SU-DHL-6 (cell line): Measurements from ENCODE around the gene AGAP1.

Source experiments
- H2AFZ ChIP-seq: fragments of 200-600 bp; sonication (generic); 2 replicates; pipeline ENCODE4 v1.6.1; 2014; ENCODE audit warnings: low read depth, mild to moderate bottlenecking, moderate library complexity, mixed read lengths, antibody characterized with exemption, low read length; ENCODE audit not compliant: severe bottlenecking
- H3F3A ChIP-seq: fragments of 200-600 bp; shearing (Covaris generic); 2 replicates; pipeline ENCODE4 v1.6.0; 2016; ENCODE audit warnings: antibody characterized with exemption, mild to moderate bottlenecking; ENCODE audit not compliant: insufficient read depth
- H3K27ac ChIP-seq: fragments of 200-600 bp; sonication (generic); 2 replicates; pipeline ENCODE4 v1.5.1; 2016; ENCODE audit warnings: low read depth, mild to moderate bottlenecking, low read length, moderate library complexity, mixed read lengths
- H3K27me3 ChIP-seq: fragments of 200-600 bp; sonication (generic), shearing (Covaris generic); 2 replicates; pipeline ENCODE4 v1.6.0; 2014; ENCODE audit warnings: mild to moderate bottlenecking, low read length
- H3K36me3 ChIP-seq: fragments of 200-600 bp; sonication (generic); 2 replicates; pipeline ENCODE4 v1.6.1; 2014; ENCODE audit warnings: mild to moderate bottlenecking, low read length, mixed read lengths
- H3K4me2 ChIP-seq: fragments of 300-600, 200-600 bp; shearing (Covaris generic), sonication (generic); 2 replicates; pipeline ENCODE4 v1.6.0; 2014; ENCODE audit warnings: low read length, low read depth, mild to moderate bottlenecking; ENCODE audit not compliant: poor library complexity, severe bottlenecking
- H3K4me3 ChIP-seq: fragments of 200-600 bp; sonication (generic); 2 replicates; pipeline ENCODE4 v1.5.1; 2014; ENCODE audit warnings: antibody characterized with exemption, low read length, mild to moderate bottlenecking, mixed read lengths; ENCODE audit not compliant: insufficient read depth, poor library complexity, severe bottlenecking
- H3K79me2 ChIP-seq: fragments of 200-600 bp; sonication (generic); 2 replicates; pipeline ENCODE4 v1.6.1; 2014; ENCODE audit warnings: mild to moderate bottlenecking, low read length, moderate library complexity; ENCODE audit not compliant: insufficient read depth
- H3K9ac ChIP-seq: fragments of 200-600 bp; sonication (generic); 2 replicates; pipeline ENCODE4 v1.7.0; 2014; ENCODE audit warnings: mild to moderate bottlenecking, low read length
- H3K9me2 ChIP-seq: fragments of 200-600 bp; sonication (generic); replicated peaks from 2 replicates; pipeline ENCODE4 v1.6.1; 2014; ENCODE audit warnings: low read length; ENCODE audit not compliant: insufficient read depth
- H3K9me3 ChIP-seq: fragments of 200-600 bp; sonication (generic); 2 replicates; pipeline ENCODE4 v1.6.1; 2014; ENCODE audit warnings: low read length, mixed read lengths; ENCODE audit not compliant: insufficient read depth
- H4K20me1 ChIP-seq: fragments of 200-600 bp; sonication (generic); 2 replicates; pipeline ENCODE4 v1.6.1; 2014; ENCODE audit warnings: low read depth, mild to moderate bottlenecking, antibody characterized with exemption, low read length, moderate library complexity, mixed read lengths
- EZH2phosphoT487 ChIP-seq: fragments of 200-600 bp; sonication (generic), shearing (Covaris generic); conservative IDR thresholded peaks from 2 replicates; pipeline ENCODE4 v1.6.1; 2018; ENCODE audit warnings: mild to moderate bottlenecking, antibody characterized with exemption, low read length, moderate library complexity, mixed read lengths
- TF ChIP-seq, protein P1 (sequence below): fragments of 200-600 bp; sonication (generic); IDR thresholded peaks from one replicate; pipeline ENCODE4 v1.5.1; 2017; ENCODE audit warnings: antibody characterized with exemption, mild to moderate bottlenecking, low read length, moderate library complexity; ENCODE audit not compliant: insufficient read depth, poor library complexity, severe bottlenecking

Gene AGAP1

DNA sequence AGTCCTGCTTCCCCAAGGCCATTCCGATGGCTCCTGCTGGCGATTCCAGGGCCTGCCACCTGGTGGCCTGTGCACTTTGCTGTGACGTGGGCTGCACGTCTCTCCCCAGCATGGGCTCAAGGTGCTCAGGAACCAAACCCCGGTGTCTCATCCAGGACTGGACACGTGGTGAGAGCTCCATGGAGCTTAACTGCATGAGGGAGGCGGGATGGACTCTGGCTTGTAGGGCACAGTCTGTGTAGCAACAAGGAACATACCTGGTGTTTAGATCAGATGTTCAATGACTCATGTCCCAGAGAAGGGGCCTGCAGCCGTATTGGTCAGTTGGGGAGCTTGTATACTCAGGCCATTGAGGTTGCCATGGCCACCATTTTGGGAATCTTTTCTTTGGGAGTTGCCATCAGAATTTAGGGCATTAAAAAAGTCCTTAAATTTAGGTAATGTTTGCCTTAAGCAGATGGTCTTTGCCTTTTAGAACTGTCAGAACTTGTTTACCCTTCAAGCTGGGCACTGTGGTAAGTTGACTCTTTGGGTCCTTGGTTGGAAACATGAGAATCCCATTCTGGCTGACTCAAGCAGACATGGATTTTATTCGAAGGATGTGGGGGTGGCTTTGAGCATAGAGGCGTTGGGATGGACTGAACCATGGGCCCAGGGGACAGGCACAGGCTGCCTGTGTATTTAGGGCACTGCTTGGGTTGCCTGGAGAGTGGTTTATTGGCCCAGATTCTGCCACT, 21.0 kb downstream of the AGAP1 start:
- Histone ChIP-seq H2AFZ (no peak overlapping the region), H4K20me1 (no peaks in the 10 kb centered on the region), H3F3A (no peaks in the 10 kb centered on the region), H3K4me3 (no peak overlapping the region), H3K4me2 (no peak overlapping the region), H3K9ac (no peak overlapping the region), H3K27me3 (no peaks in the 10 kb centered on the region), H3K9me2 (no peaks in the 10 kb centered on the region), H3K36me3 (no peaks in the 10 kb centered on the region), H3K79me2 (no peaks in the 10 kb centered on the region), H3K9me3 (no peaks in the 10 kb centered on the region), H3K27ac (no peak overlapping the region)
- TF ChIP-seq, protein P1, sequence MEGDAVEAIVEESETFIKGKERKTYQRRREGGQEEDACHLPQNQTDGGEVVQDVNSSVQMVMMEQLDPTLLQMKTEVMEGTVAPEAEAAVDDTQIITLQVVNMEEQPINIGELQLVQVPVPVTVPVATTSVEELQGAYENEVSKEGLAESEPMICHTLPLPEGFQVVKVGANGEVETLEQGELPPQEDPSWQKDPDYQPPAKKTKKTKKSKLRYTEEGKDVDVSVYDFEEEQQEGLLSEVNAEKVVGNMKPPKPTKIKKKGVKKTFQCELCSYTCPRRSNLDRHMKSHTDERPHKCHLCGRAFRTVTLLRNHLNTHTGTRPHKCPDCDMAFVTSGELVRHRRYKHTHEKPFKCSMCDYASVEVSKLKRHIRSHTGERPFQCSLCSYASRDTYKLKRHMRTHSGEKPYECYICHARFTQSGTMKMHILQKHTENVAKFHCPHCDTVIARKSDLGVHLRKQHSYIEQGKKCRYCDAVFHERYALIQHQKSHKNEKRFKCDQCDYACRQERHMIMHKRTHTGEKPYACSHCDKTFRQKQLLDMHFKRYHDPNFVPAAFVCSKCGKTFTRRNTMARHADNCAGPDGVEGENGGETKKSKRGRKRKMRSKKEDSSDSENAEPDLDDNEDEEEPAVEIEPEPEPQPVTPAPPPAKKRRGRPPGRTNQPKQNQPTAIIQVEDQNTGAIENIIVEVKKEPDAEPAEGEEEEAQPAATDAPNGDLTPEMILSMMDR: no peak
- TF ChIP-seq EZH2phosphoT487: no peak

DNA sequence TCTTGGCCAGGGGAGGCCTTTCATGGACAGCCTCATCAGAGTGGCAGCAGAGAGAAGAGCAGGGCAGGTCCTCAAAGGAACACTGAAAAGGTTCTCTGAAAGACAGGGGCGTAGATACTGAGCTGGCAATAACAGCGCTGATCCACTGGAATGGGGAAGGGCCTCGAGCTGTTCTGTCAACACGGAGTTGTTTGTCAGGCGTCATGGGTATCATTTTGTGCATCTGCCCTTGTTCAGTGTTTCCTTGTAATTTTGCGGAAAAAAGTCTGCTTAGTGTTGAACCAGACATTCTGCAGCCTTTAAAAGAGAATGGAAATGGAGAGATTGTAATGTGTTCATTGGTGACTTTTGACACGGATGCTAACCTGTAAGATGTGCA, 21.5 kb downstream of the AGAP1 start:
- Histone ChIP-seq H3K27ac (no peak overlapping the region), H3K4me2 (no peak overlapping the region), H2AFZ (no peak overlapping the region), H3F3A (no peaks in the 10 kb centered on the region), H3K9me2 (no peaks in the 10 kb centered on the region), H4K20me1 (no peaks in the 10 kb centered on the region), H3K4me3 (no peak overlapping the region), H3K9ac (no peak overlapping the region), H3K27me3 (no peaks in the 10 kb centered on the region), H3K9me3 (no peaks in the 10 kb centered on the region), H3K36me3 (no peaks in the 10 kb centered on the region), H3K79me2 (no peaks in the 10 kb centered on the region)
- no peak for TF ChIP-seq EZH2phosphoT487
- TF ChIP-seq, protein P1: no peak

DNA sequence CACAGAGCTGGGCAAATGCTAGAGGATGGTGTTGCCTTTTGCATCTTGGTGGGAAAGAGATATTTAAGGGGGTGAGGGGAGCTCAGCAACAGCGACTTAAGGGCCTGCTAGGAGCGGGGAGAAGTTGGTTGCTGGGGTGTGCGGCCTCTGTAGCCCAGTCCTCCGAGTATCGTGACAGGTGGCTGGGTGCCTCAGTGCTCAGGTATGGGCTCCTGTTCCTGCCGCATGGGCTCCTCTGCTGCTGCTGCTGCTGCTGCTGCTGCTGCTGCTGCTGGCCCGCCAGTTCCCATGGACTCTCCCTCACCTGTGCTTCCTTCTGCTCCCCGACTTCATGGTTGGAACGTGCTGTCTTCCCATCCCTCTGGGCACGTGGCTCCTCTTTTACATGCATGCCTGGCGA, 22.0 kb downstream of the AGAP1 start:
- H3K36me3 ChIP-seq: no peaks in the 10 kb centered on the region
- no peak overlapping the region for H3K9ac ChIP-seq
- no peaks in the 10 kb centered on the region for H3K9me2 ChIP-seq
- no peak overlapping the region for H2AFZ ChIP-seq
- H3K27ac ChIP-seq: no peak overlapping the region
- no peaks in the 10 kb centered on the region for H3K79me2 ChIP-seq
- H3K9me3 ChIP-seq: no peaks in the 10 kb centered on the region
- H4K20me1 ChIP-seq: no peaks in the 10 kb centered on the region
- no peak overlapping the region for H3K4me2 ChIP-seq
- H3K27me3 ChIP-seq: no peaks in the 10 kb centered on the region
- H3F3A ChIP-seq: no peaks in the 10 kb centered on the region
- TF ChIP-seq, protein P1: no peak
- TF ChIP-seq EZH2phosphoT487: no peak
- no peak overlapping the region for H3K4me3 ChIP-seq
